B cell (primary cell): ENCODE measurements around the gene TSG101. TPM values are rescaled to one million over a fixed set of nuclear protein-coding genes. Genes with fewer than 3 reads are reported as not detected.

ENCODE experiments used
- ATAC-seq: fragments of 200-7000 bp; cut with Tn5 transposase; one replicate; pipeline ENCODE4 v1.10.0; 2021; ENCODE audit warnings: low read depth, mild to moderate bottlenecking, moderate number of reproducible peaks, moderate library complexity
- CTCF ChIA-PET: fragments of 350-600 bp; sonication (Branson Sonifier 250); formaldehyde crosslinking; loops from one replicate; lab custom pipeline; 2021; ENCODE audit warnings: antibody characterized with exemption, inconsistent platforms; lab: Charles Lee
- POLR2A ChIA-PET: fragments of 350-600 bp; sonication (Branson Sonifier 250); formaldehyde crosslinking; loops from one replicate; lab custom pipeline; 2021; ENCODE audit warnings: antibody characterized with exemption; lab: Charles Lee
- DNase-seq: peaks from one replicate; pipeline ENCODE4 v3.0.0; 2013
- H2AFZ ChIP-seq: 2 replicates; pipeline ENCODE4 v1.6.1; 2012; ENCODE audit warnings: mild to moderate bottlenecking, low read depth, low read length; ENCODE audit not compliant: insufficient read depth, poor library complexity, severe bottlenecking
- H3K27ac ChIP-seq, 2 donors: 1 replicate in 1 of 2; 2 replicates in 1 of 2; pipeline ENCODE4 v1.5.1; 2012 to 2013; ENCODE audit warnings: low read length in 2 of 2, mild to moderate bottlenecking in 2 of 2, moderate library complexity in 1 of 2
- H3K27me3 ChIP-seq, 4 experiments: fragments of 200-600 bp in 1 of 4; sonication (generic) in 1 of 4; replicated peaks in 1 of 4; 1 replicate in 2 of 4; 2 replicates in 2 of 4; pipeline versions ENCODE4 v1.6.1 to v1.7.0; 2013 to 2016; ENCODE audit warnings: low read length in 3 of 4, mild to moderate bottlenecking in 2 of 4, mixed read lengths in 1 of 4, moderate library complexity in 1 of 4; ENCODE audit not compliant: insufficient read depth in 4 of 4, control insufficient read depth in 3 of 4; ENCODE audit errors: control extremely low read depth in 1 of 4
- H3K36me3 ChIP-seq, 2 experiments: replicated peaks in 1 of 2; 1 replicate in 1 of 2; 2 replicates in 1 of 2; pipeline versions ENCODE4 v1.6.1 to v1.7.1; 2013; ENCODE audit warnings: low read length in 1 of 2; ENCODE audit not compliant: insufficient read depth in 2 of 2, control insufficient read depth in 1 of 2; ENCODE audit errors: control extremely low read depth in 1 of 2, extremely low read depth in 1 of 2
- H3K4me1 ChIP-seq, 2 donors: fragments of 200-600 bp in 1 of 2; sonication (generic) in 1 of 2; 1 replicate in 1 of 2; 2 replicates in 1 of 2; pipeline versions ENCODE4 v1.5.1 to v1.6.1; 2013 to 2017; ENCODE audit warnings: low read length in 2 of 2; ENCODE audit not compliant: control insufficient read depth in 2 of 2, insufficient read depth in 2 of 2
- H3K4me2 ChIP-seq: replicated peaks from 2 replicates; pipeline ENCODE3; 2012; ENCODE audit warnings: mild to moderate bottlenecking, low read depth, low read length; ENCODE audit not compliant: poor library complexity, severe bottlenecking
- H3K4me3 ChIP-seq, 5 experiments: fragments of 200-600 bp in 1 of 5; sonication (generic) in 1 of 5; 1 replicate in 3 of 5; 2 replicates in 2 of 5; pipeline versions ENCODE4 v1.5.1 to v1.7.0; 2011 to 2016; ENCODE audit warnings: low read length in 4 of 5, mild to moderate bottlenecking in 4 of 5, low read depth in 2 of 5, control low read depth in 1 of 5, moderate library complexity in 1 of 5; ENCODE audit not compliant: insufficient read depth in 1 of 5; ENCODE audit errors: control extremely low read depth in 1 of 5, extremely low read depth in 1 of 5
- H3K79me2 ChIP-seq: fragments of 200-600 bp; sonication (generic); one replicate; pipeline ENCODE4 v1.6.0; 2016; ENCODE audit warnings: low read length; ENCODE audit not compliant: control insufficient read depth, insufficient read depth
- H3K9ac ChIP-seq: fragments of 200-600 bp; sonication (generic); 2 replicates; pipeline ENCODE4 v1.6.1; 2017; ENCODE audit warnings: mild to moderate bottlenecking, low read length, moderate library complexity
- H3K9me3 ChIP-seq, 3 donors: one replicate each; pipeline versions ENCODE4 v1.6.1 to v1.7.1; 2013; ENCODE audit warnings: low read length in 2 of 3; ENCODE audit not compliant: control insufficient read depth in 2 of 3, insufficient read depth in 1 of 3; ENCODE audit errors: control extremely low read depth in 1 of 3
- H4K20me1 ChIP-seq: 2 replicates; pipeline ENCODE4 v1.6.0; 2012; ENCODE audit warnings: mild to moderate bottlenecking, low read length; ENCODE audit not compliant: insufficient read depth, control insufficient read depth, poor library complexity, severe bottlenecking
- H3K27ac Mint-ChIP-seq: one replicate; pipeline ENCODE4 v1.8.0; 2021; ENCODE audit warnings: mixed read lengths
- H3K27me3 Mint-ChIP-seq: one replicate; pipeline ENCODE4 v1.8.0; 2021; ENCODE audit warnings: mixed read lengths
- H3K4me1 Mint-ChIP-seq: one replicate; pipeline ENCODE4 v1.8.0; 2021; ENCODE audit warnings: mixed read lengths
- H3K4me3 Mint-ChIP-seq: one replicate; pipeline ENCODE4 v1.8.0; 2021; ENCODE audit warnings: mixed read lengths
- H3K9me3 Mint-ChIP-seq: one replicate; pipeline ENCODE4 v1.8.0; 2022; ENCODE audit warnings: mixed read lengths; ENCODE audit not compliant: insufficient read depth
- EZH2 ChIP-seq: IDR thresholded peaks from 2 replicates; pipeline ENCODE4 v1.6.1; 2012; ENCODE audit warnings: borderline replicate concordance, low read depth, mild to moderate bottlenecking, moderate library complexity, low read length; ENCODE audit not compliant: insufficient read depth, poor library complexity, severe bottlenecking
- WGBS: methylation state at CpG from one replicate; pipeline ENCODE4 v1.1.5; 2013; ENCODE audit warnings: missing lambda C conversion rate; ENCODE audit not compliant: insufficient coverage; 5-methylcytosine and 5-hydroxymethylcytosine counted together
- intact Hi-C: fragments of 100-400 bp; cut with micrococcal nuclease; formaldehyde crosslinking; loops from one replicate; pipeline ENCODE4 v1.10.0; 2022
- polyA plus RNA-seq: library from polyadenylated mRNA; depleted of rRNA; stranded (reverse); fragments of >200 nt; gene quantifications from 2 replicates; pipeline ENCODE4 v1.2.3, GENCODE V29; 2012
- total RNA-seq, 2 donors: library from RNA; stranded (reverse); fragments of 120-200 nt in 1 of 2; gene quantifications; 1 replicate in 1 of 2; 2 replicates in 1 of 2; pipeline versions ENCODE4 v1.2.3 to v1.2.4, GENCODE V29; 2013 to 2022
- TF ChIP-seq, protein P1 (sequence below): fragments of 200-600 bp; IDR thresholded peaks from one replicate; pipeline ENCODE4 v1.8.0; 2022; ENCODE audit warnings: antibody characterized with exemption, mild to moderate bottlenecking

The TSG101 gene
- total and polyA plus RNA-seq, 2 donors (not counting 1 experiment from before 2014, with no cell fraction given) = 50.9 to 56.5 TPM

- no peaks in the 10 kb centered on the region for H3K27me3 Mint-ChIP-seq
- POLR2A ChIA-PET = no interaction called here
- Histone ChIP-seq H3K27me3 (no peaks in the 10 kb centered on the region), H4K20me1 (no peaks in the 10 kb centered on the region), H3K79me2 (no peaks in the 10 kb centered on the region), H3K9me3 (no peaks in the 10 kb centered on the region), H3K4me3 (no peak overlapping the region), H3K36me3 (peaks cover 0 to 3% of the 10 kb centered on the region in 2 experiments), H3K4me2 (no peak overlapping the region), H3K9ac (no peak overlapping the region), H3K4me1 (no peaks in the 10 kb centered on the region), H3K27ac (no peak overlapping the region), H2AFZ (no peak overlapping the region)
- DNase-seq (no peak), ATAC-seq (no peak)
- no peaks in the 10 kb centered on the region for H3K4me1 Mint-ChIP-seq
- H3K9me3 Mint-ChIP-seq = no peaks in the 10 kb centered on the region
- CTCF ChIA-PET = interaction anchor here (1.0 kb wide), 1 partner anchor 200 kb away, joined by 3 read pairs; no protein-coding TSS in a partner anchor
- intact Hi-C loops = no loop called here
- no peak overlapping the region for H3K4me3 Mint-ChIP-seq
- TF ChIP-seq EZH2 = no peak
- TF ChIP-seq, protein P1, sequence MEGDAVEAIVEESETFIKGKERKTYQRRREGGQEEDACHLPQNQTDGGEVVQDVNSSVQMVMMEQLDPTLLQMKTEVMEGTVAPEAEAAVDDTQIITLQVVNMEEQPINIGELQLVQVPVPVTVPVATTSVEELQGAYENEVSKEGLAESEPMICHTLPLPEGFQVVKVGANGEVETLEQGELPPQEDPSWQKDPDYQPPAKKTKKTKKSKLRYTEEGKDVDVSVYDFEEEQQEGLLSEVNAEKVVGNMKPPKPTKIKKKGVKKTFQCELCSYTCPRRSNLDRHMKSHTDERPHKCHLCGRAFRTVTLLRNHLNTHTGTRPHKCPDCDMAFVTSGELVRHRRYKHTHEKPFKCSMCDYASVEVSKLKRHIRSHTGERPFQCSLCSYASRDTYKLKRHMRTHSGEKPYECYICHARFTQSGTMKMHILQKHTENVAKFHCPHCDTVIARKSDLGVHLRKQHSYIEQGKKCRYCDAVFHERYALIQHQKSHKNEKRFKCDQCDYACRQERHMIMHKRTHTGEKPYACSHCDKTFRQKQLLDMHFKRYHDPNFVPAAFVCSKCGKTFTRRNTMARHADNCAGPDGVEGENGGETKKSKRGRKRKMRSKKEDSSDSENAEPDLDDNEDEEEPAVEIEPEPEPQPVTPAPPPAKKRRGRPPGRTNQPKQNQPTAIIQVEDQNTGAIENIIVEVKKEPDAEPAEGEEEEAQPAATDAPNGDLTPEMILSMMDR = no peak
- no peak overlapping the region for H3K27ac Mint-ChIP-seq
Measured at GRCh38 chr11:18564149-18564548, 37.4 kb upstream of the TSG101 start.

GRCh38 chr11:18563090-18563730 is 36.5 kb upstream of the TSG101 start:
- no peak overlapping the region for H3K4me3 Mint-ChIP-seq
- no peaks in the 10 kb centered on the region for H3K4me1 ChIP-seq
- H3K9me3 ChIP-seq = no peaks in the 10 kb centered on the region
- H3K27me3 Mint-ChIP-seq = no peaks in the 10 kb centered on the region
- H3K79me2 ChIP-seq = no peaks in the 10 kb centered on the region
- TF ChIP-seq EZH2 = no peak
- TF ChIP-seq, protein P1 = no peak
- no peak overlapping the region for H3K27ac Mint-ChIP-seq
- H3K27me3 ChIP-seq = no peaks in the 10 kb centered on the region
- H3K4me2 ChIP-seq = no peak overlapping the region
- peaks cover under 1 to 5% of the 10 kb centered on the region in 2 experiments for H3K36me3 ChIP-seq
- ATAC-seq (no peak), DNase-seq (no peak)
- H3K4me1 Mint-ChIP-seq = no peaks in the 10 kb centered on the region
- no peak overlapping the region for H3K27ac ChIP-seq
- CTCF ChIA-PET = interaction anchor here (0.7 to 1.0 kb wide), 2 partner anchors 201 to 315 kb away, joined by 3 read pairs; partner anchors contain the start of gene SAA2
- no peak overlapping the region for H3K4me3 ChIP-seq
- no peaks in the 10 kb centered on the region for H4K20me1 ChIP-seq
- 100% methylated on average over 1 of the region's 2 CpGs for WGBS
- intact Hi-C loops = no loop called here
- H3K9ac ChIP-seq = no peak overlapping the region
- H3K9me3 Mint-ChIP-seq = no peaks in the 10 kb centered on the region
- POLR2A ChIA-PET = no interaction called here
- H2AFZ ChIP-seq = no peak overlapping the region
